ENCODE data around the gene LY86. TPM values are rescaled to one million over a fixed set of nuclear protein-coding genes. Genes with fewer than 3 reads are reported as not detected.

LY86 gene
- total and polyA plus RNA-seq, 10 of the 15 experiments (the other 5 are each of a cell fraction or from before 2014, with no cell fraction given): 68.2 to 457 (median 128) TPM

- 0 out of 2 replicates have a peak, but pooled peaks cover 4% of the 10 kb centered on the region for H3K4me1 ChIP-seq (ENCODE audit: control insufficient read depth, insufficient read depth, low read length)
- no peak overlapping the region for H3K27ac ChIP-seq (ENCODE audit: control insufficient read depth, insufficient read depth)
- WGBS (ENCODE audit: insufficient coverage, insufficient replicate concordance, low lambda C conversion rate, missing lambda C conversion rate): 96% methylated on average over 4 of the region's 4 CpGs
- peaks cover 0 to 4% of the 10 kb centered on the region in 2 experiments; a peak in 1 of 4 replicates for H3K36me3 ChIP-seq (ENCODE audit: control insufficient read depth in 2 of 2, insufficient read depth in 2 of 2, low read length in 1 of 2)
- H3K27me3 ChIP-seq (replicated peaks in 1 of 2; ENCODE audit: control insufficient read depth in 2 of 2, insufficient read depth in 2 of 2, low read length in 1 of 2): no peaks in the 10 kb centered on the region
- peaks cover 21% of the 10 kb centered on the region for H3K9me3 ChIP-seq (replicated peaks; ENCODE audit: control insufficient read depth, insufficient read depth, low read length)
- ATAC-seq (no peak), DNase-seq (ENCODE audit: low read depth, low spot score) (no peak), FAIRE-seq (no peak)
- peaks cover 33% of the 10 kb centered on the region for H3K79me2 ChIP-seq (ENCODE audit: control insufficient read depth, insufficient read depth, low read length)
- in situ Hi-C loops (cut with MboI) (no loop called here), intact Hi-C loops (cut with micrococcal nuclease; ENCODE audit: unreplicated experiment) (no loop called here)
- ChIA-PET CTCF (interaction anchor here (0.9 to 3.7 kb wide), 5 partner anchors 8 to 30 kb away, joined by 3 to 29 read pairs (median 6); no protein-coding TSS in a partner anchor), SMC1A (ENCODE audit: uncharacterized antibody, unreplicated experiment) (interaction anchor here (1.0 to 2.3 kb wide), 4 partner anchors 10 to 87 kb away, joined by 3 to 9 read pairs (median 5); no protein-coding TSS in a partner anchor), RAD21 (ENCODE audit: unreplicated experiment) (interaction anchor here (1.7 kb wide), 1 partner anchor 9 kb away, joined by 4 read pairs; no protein-coding TSS in a partner anchor), POLR2A (no interaction called here)
- no peaks in the 10 kb centered on the region for H4K20me1 ChIP-seq (ENCODE audit: control insufficient read depth, insufficient read depth)
- BruUV-seq (replicated peaks): no TSS peak
- H3K4me3 ChIP-seq: no peak overlapping the region
- H2AFZ ChIP-seq (ENCODE audit: control insufficient read depth, low read depth, low read length): no peak overlapping the region
- no peak overlapping the region for H3K9ac ChIP-seq (ENCODE audit: control insufficient read depth, insufficient read depth, low read length)
- no peak overlapping the region for H3K4me2 ChIP-seq (ENCODE audit: control insufficient read depth, insufficient read depth)
- TF ChIP-seq ATF2 (IDR thresholded peaks at IDR 0.05; ENCODE audit: low read length) (no peak), NFXL1 (IDR thresholded peaks at IDR 0.05; ENCODE audit: borderline replicate concordance) (no peak), GABPA (IDR thresholded peaks at IDR 0.05; ENCODE audit: low read depth) (no peak), FOXM1 (IDR thresholded peaks at IDR 0.05; ENCODE audit: low read depth, low read length) (no peak), LARP7 (IDR thresholded peaks at IDR 0.05) (no peak), EGR1 (IDR thresholded peaks at IDR 0.05; ENCODE audit: borderline replicate concordance in 1 of 2, low read depth in 2 of 2, low read length in 2 of 2) (no peak), RELB (IDR thresholded peaks at IDR 0.05; ENCODE audit: low read depth) (no peak), ZBTB33 (IDR thresholded peaks at IDR 0.05) (no peak), RAD21 (IDR thresholded peaks at IDR 0.05; ENCODE audit: insufficient read depth, low read depth, low read length) (no peak), EP300 (IDR thresholded peaks at IDR 0.05; ENCODE audit: borderline replicate concordance in 1 of 2, control insufficient read depth in 1 of 2, low read depth in 2 of 2, low read length in 2 of 2) (no peak), ATF7 (IDR thresholded peaks at IDR 0.05; ENCODE audit: low read depth) (no peak), YBX1 (IDR thresholded peaks at IDR 0.05) (no peak), ZNF384 (IDR thresholded peaks at IDR 0.05; ENCODE audit: borderline replicate concordance, low read depth, low read length) (no peak), ETV6 (conservative IDR thresholded peaks at IDR 0.05 in 1 of 2, IDR thresholded peaks at IDR 0.05 in 1 of 2; ENCODE audit: borderline replicate concordance in 1 of 2, low read depth in 1 of 2) (no peak), CEBPZ (IDR thresholded peaks at IDR 0.05; ENCODE audit: low read depth, low read length) (no peak), HCFC1 (IDR thresholded peaks at IDR 0.05; ENCODE audit: low read length) (no peak)
Measured at GRCh38 chr6:6575143-6575542, 13.4 kb upstream of the LY86 start.

Data from GM12878 (cell line).